ENCODE data around the gene CDC42EP5. TPM values are rescaled to one million over a fixed set of nuclear protein-coding genes. Genes with fewer than 3 reads are reported as not detected.

The CDC42EP5 gene
- total RNA-seq, 2 experiments from 2014 or later = not detected

DNA sequence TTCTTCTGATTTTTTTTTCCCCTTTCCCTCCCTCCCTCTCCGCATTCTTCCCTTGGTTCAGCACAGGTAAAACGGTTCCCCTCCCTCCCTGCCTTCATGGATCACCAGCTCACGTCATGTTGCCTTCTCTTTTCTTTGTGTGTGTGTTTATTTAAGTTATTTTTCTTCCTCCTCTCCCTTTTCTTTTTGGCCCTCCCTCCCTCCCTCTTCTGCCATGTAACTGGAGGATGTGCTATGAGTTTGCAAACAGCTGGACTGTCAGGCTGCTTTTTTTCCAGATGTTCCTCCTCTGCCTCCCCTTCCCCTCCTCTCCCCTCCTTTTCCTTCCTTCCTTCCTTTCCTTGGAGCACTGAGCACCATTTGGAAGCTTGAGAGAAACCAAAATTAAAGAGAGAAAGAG is 11.5 kb downstream of the CDC42EP5 start:
- CTCF ChIA-PET (ENCODE audit: unreplicated experiment) = no interaction called here
- no peak overlapping the region for H3K27ac ChIP-seq (ENCODE audit: low read depth, low read length, poor library complexity, severe bottlenecking)

DNA sequence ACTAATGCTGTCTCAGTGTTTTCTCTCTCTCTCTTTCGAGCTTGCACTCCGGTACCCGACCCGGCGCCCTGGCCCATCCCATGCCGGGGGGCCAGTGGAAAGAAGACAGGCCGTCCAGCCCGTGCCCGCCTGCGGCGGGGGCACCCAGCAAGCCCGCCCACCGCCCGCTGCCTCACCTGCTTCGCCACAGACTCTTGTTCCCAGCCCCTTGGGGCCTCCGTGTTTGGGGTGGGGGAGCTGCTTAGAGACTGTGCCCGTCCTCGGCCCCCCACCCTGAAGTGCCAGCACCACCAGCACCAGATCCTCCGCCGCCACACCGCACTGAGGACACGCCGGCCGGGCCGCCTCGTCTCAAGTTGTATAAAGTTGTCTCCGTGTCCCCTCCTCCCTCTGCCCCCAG is 11.9 kb downstream of the CDC42EP5 start:
- ChIA-PET CTCF (ENCODE audit: unreplicated experiment) (no interaction called here), POLR2A (no interaction called here)
- H3K79me2 ChIP-seq (ENCODE audit: insufficient read depth, low read depth, low read length) = no peaks in the 10 kb centered on the region
- BruUV-seq (replicated peaks) = TSS peak; percentile 76
- no peak for DNase-seq (ENCODE audit: low spot score)
- no peaks in the 10 kb centered on the region for H3K9me3 ChIP-seq (ENCODE audit: low read length)
- peaks cover 20% of the 10 kb centered on the region for H3K4me1 ChIP-seq (ENCODE audit: insufficient read depth, low read length, poor library complexity, severe bottlenecking)
- H3K4me3 ChIP-seq (ENCODE audit: low read depth, low read length, poor library complexity, severe bottlenecking) = no peak overlapping the region
- TF ChIP-seq, protein P1, sequence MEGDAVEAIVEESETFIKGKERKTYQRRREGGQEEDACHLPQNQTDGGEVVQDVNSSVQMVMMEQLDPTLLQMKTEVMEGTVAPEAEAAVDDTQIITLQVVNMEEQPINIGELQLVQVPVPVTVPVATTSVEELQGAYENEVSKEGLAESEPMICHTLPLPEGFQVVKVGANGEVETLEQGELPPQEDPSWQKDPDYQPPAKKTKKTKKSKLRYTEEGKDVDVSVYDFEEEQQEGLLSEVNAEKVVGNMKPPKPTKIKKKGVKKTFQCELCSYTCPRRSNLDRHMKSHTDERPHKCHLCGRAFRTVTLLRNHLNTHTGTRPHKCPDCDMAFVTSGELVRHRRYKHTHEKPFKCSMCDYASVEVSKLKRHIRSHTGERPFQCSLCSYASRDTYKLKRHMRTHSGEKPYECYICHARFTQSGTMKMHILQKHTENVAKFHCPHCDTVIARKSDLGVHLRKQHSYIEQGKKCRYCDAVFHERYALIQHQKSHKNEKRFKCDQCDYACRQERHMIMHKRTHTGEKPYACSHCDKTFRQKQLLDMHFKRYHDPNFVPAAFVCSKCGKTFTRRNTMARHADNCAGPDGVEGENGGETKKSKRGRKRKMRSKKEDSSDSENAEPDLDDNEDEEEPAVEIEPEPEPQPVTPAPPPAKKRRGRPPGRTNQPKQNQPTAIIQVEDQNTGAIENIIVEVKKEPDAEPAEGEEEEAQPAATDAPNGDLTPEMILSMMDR (conservative IDR thresholded peaks at IDR 0.05; ENCODE audit: low read length) = no peak
- TF ChIP-seq EZH2phosphoT487 (IDR thresholded peaks at IDR 0.05; ENCODE audit: borderline replicate concordance, low read depth, low read length) = no peak
- no peak overlapping the region for H3K27ac ChIP-seq (ENCODE audit: low read depth, low read length, poor library complexity, severe bottlenecking)
- no peaks in the 10 kb centered on the region; the same call in 1 of the 2 replicates for H4K20me1 ChIP-seq (ENCODE audit: insufficient read depth, low read length)
- H2AFZ ChIP-seq (ENCODE audit: low read length) = no peak overlapping the region
- H3K36me3 ChIP-seq (ENCODE audit: insufficient read depth, low read length) = peaks cover 63% of the 10 kb centered on the region
- no peaks in the 10 kb centered on the region for H3K9me2 ChIP-seq (ENCODE audit: insufficient read depth, low read length)
- H3K4me2 ChIP-seq (ENCODE audit: low read length) = no peak overlapping the region
- intact Hi-C loops (cut with micrococcal nuclease; ENCODE audit: unreplicated experiment) = no loop called here

More for the DNA sequence above, 11.5 kb downstream of the CDC42EP5 start:
- H3K4me1 ChIP-seq (ENCODE audit: insufficient read depth, low read length, poor library complexity, severe bottlenecking) = peaks cover 20% of the 10 kb centered on the region
- POLR2A ChIA-PET = no interaction called here
- H3K79me2 ChIP-seq (ENCODE audit: insufficient read depth, low read depth, low read length) = no peaks in the 10 kb centered on the region
- intact Hi-C loops (cut with micrococcal nuclease; ENCODE audit: unreplicated experiment) = no loop called here
- BruUV-seq (replicated peaks) = no TSS peak
- H2AFZ ChIP-seq (ENCODE audit: low read length) = no peak overlapping the region
- TF ChIP-seq EZH2phosphoT487 (IDR thresholded peaks at IDR 0.05; ENCODE audit: borderline replicate concordance, low read depth, low read length) = no peak
- TF ChIP-seq, protein P1 (conservative IDR thresholded peaks at IDR 0.05; ENCODE audit: low read length) = no peak
- H3K4me2 ChIP-seq (ENCODE audit: low read length) = peak overlapping the region; percentile 88; the same call in 1 of the 2 replicates
- H3K4me3 ChIP-seq (ENCODE audit: low read depth, low read length, poor library complexity, severe bottlenecking) = no peak overlapping the region
- peaks cover 59% of the 10 kb centered on the region for H3K36me3 ChIP-seq (ENCODE audit: insufficient read depth, low read length)
- no peaks in the 10 kb centered on the region; the same call in 1 of the 2 replicates for H4K20me1 ChIP-seq (ENCODE audit: insufficient read depth, low read length)
- H3K9me3 ChIP-seq (ENCODE audit: low read length) = no peaks in the 10 kb centered on the region
- no peak for DNase-seq (ENCODE audit: low spot score)
- H3K9me2 ChIP-seq (ENCODE audit: insufficient read depth, low read length) = no peaks in the 10 kb centered on the region

DNA sequence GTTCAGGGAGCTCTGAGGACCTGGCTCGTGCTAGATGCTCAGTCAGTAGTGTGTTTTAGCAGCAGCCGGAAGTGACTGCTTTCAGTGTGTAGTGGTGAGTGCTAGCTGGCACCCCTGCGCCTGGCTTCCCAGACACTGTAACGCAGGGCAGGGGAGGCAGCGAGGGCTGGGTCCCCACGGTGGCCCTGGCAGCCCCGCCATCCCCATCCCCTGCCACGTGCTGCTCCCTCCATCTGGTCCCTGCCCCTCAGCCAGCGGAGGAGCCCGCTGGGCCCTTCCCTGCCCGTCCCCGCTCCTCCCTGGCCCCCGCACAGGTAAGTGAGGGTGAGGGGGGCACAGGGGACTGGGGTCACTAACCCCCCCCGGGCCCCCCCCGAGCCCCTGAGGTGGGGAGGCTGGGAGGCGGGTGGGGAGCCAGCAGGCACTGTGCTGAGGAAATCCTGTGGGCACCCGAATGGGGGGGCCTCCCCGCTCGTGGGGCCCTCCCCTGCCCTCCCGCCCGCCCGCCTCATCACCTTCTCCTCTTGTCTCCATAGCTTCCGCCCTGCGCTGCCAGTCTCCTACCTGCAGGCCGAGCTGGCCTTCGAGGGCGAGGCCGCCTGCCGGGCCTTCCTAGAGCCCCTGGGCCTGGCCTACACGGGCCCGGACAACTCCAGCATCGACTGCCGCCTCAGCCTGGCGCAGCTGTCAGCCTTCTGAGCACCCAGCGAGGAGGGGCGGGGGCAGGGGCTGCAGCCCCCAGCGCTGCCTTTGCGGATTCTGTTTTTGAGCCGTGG is 12.7 kb downstream of the CDC42EP5 start:
- no TSS peak for BruUV-seq (replicated peaks)
- no peak overlapping the region for H2AFZ ChIP-seq (ENCODE audit: low read length)
- H4K20me1 ChIP-seq (ENCODE audit: insufficient read depth, low read length) = no peaks in the 10 kb centered on the region; the same call in 1 of the 2 replicates
- CTCF ChIA-PET (ENCODE audit: unreplicated experiment) = no interaction called here
- peaks cover 20% of the 10 kb centered on the region for H3K4me1 ChIP-seq (ENCODE audit: insufficient read depth, low read length, poor library complexity, severe bottlenecking)
- no peaks in the 10 kb centered on the region for H3K79me2 ChIP-seq (ENCODE audit: insufficient read depth, low read depth, low read length)
- H3K36me3 ChIP-seq (ENCODE audit: insufficient read depth, low read length) = peaks cover 71% of the 10 kb centered on the region
- POLR2A ChIA-PET = no interaction called here
- no peak overlapping the region for H3K4me3 ChIP-seq (ENCODE audit: low read depth, low read length, poor library complexity, severe bottlenecking)
- no peak overlapping the region for H3K4me2 ChIP-seq (ENCODE audit: low read length)
- intact Hi-C loops (cut with micrococcal nuclease; ENCODE audit: unreplicated experiment) = no loop called here
- no peak for DNase-seq (ENCODE audit: low spot score)
- TF ChIP-seq EZH2phosphoT487 (IDR thresholded peaks at IDR 0.05; ENCODE audit: borderline replicate concordance, low read depth, low read length) = no peak
- TF ChIP-seq, protein P1 (conservative IDR thresholded peaks at IDR 0.05; ENCODE audit: low read length) = no peak
- no peak overlapping the region for H3K27ac ChIP-seq (ENCODE audit: low read depth, low read length, poor library complexity, severe bottlenecking)
- no peaks in the 10 kb centered on the region for H3K9me2 ChIP-seq (ENCODE audit: insufficient read depth, low read length)
- no peaks in the 10 kb centered on the region for H3K9me3 ChIP-seq (ENCODE audit: low read length)

All from OCI-LY7 (cell line).